DMS 273 treated with DMSO at 0.1 percent for 48 hours (cell line): Measurements from ENCODE around the gene MAPKBP1.
"Not testable (repeated sequence)": the region's sequence is repeated elsewhere in the genome, so short reads cannot be mapped to it uniquely, and the experiment has no call there.

ENCODE experiments used
- DNase-seq: peaks from one replicate; lab custom pipeline; 2025; lab: John Stamatoyannopoulos, UW

The MAPKBP1 gene

DNA sequence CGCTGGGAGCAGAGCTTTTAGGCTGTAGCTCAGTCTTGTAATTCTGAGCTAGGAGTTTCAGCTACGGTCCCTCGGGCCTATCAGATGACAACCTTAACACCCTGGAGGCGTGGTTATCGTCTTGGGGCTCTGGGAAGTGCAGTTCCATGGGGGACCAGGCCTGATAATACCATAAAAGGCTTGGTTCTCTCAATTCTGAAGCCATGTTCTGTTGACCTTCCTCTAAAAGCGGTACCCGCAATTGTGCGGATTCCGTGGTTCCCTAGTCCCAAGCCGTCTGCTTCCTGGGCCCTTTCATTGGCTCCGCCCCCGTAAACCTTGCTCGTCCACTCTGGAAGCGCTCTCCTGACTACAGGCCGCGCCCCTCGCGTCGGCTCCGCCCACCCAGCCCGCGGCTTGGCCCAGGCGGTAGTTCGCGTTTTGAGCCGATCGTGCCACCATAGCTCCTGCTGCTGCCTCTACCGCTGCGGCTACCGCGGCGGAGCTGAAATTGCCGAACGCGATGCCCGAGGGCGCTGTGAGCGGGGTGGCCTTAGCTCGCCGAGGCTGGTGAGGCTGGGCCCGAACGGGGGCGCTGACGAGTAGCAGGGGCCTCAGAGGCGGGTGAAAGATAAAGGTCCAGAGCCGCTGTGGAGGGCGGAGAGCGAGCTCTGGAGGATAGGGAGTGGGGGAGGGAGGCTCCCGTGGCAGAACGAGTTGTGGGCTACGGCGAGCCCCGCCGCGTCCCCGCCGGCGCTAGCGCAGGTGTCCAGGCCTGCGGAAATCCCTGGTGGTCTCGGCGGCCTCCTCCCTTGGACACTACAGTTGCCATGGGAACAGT is at the start of gene MAPKBP1:
Gene MAPKBP1, plus strand, starts transcription at position 423 of the 820 bp plus-strand sequence. CDS start 792 bp downstream, outside the sequence.
- DNase-seq, result peak; percentile 88

GRCh38 chr15:41727143-41727542 is 47.1 kb upstream of the MAPKBP1 start:
- no peak for DNase-seq

- DNase-seq, result not testable (repeated sequence)
Measured at GRCh38 chr15:41728061-41728460, 46.2 kb upstream of the MAPKBP1 start.

DNA sequence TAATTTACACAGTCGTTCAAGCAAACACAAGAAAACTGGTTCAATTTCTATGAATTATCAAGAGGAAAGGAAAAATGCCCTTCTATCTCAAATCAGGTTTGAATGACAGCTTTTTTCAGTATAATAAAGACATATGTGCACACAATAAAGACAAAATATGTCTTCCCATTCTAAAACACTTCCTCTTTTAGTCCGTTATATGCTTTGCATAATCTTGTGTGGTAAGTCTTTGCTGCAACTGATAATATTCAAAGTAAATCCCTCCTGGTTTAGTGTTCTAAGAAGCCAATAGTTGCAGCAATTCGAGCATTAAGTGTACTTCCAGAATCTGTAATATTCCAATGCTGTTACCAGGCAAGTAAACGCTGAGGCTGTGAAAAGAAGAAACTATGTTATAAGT is 43.7 kb upstream of the MAPKBP1 start:
- DNase-seq, result no peak

DNA sequence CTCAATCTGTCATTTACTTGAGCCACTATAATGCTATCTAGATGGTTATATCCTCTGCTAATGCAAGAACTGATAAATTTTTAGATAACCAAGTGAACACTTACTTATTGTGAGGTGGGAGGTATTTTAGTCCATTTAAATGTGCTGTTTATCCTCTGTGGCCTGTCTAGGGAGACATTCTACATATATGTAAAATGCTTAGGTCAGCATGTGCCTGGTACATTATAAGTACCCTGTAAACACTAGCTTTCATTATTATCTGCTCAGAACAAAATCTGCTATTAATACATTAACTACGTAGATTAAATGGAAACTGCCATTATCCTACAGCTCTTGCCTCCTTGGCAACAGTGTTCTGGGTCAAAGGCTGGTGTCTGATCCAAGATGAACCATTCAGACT is 41.8 kb upstream of the MAPKBP1 start:
- no peak for DNase-seq

GRCh38 chr15:41734079-41734478 is 40.2 kb upstream of the MAPKBP1 start:
- no peak for DNase-seq

GRCh38 chr15:41735046-41735445 is 39.2 kb upstream of the MAPKBP1 start:
- DNase-seq, result no peak

- not testable (repeated sequence) for DNase-seq
Measured at GRCh38 chr15:41735492-41735891, 38.8 kb upstream of the MAPKBP1 start.

DNA sequence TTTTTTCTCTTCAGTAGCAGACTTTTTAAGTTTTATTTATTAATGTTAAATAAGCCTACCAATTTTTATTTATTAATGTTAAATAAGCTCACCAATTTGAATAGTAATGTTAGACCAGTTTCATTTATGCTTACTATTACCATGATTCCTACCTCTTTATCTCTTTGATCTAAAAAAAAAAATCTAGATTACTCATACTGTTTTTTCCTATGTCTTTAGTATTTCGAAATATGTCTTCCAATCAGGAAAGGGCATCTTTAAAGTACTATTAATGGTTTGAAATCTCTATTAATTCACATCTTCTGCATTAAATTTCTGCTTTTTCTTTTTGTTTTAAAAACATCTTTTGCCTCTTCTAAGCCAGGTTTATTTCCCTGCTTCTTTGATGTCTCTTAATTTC is 27.5 kb upstream of the MAPKBP1 start:
- no peak for DNase-seq

DNA sequence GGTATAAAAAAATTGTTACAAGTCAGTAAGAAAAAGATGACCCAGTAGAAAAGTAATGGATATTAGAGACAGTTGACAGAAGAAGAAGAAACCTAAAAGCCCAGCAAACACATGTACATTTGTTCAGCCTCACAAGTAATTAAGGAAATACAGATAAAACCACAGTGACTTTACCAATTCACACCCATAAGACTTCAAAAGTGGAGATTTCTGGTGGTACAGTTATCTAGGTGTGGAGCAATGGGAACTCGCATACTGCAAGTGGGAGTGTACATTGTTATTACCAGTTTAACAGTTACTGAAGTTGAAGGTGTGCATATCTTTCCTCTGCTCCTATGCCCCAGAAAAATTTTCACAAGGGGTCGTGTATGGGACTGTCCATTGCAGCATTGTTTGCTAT is 18.1 kb upstream of the MAPKBP1 start:
- DNase-seq, result no peak

GRCh38 chr15:41772720-41773331 is 1.5 kb upstream of the MAPKBP1 start:
- no peak for DNase-seq

DNA sequence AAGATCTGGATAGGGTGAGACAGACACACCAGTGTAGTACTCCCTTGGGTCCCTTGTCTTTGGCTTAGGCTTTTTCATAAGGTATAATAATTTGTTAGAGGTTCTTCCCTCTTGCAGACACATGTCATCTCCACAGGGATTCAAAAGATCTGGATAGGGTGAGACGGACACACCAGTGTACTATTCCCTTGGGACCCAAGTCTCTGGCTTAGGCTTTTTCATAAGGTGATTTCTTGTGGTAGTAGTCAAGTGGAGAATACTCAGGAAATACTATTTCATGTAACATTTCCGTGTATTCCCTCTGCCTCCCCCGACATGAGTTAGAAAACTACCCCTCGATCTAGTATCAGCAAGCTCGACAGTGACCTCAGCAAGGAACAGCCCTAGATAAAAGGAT is 954 bp upstream of the MAPKBP1 start:
- DNase-seq, result no peak

GRCh38 chr15:41773729-41774061 is 589 bp upstream of the MAPKBP1 start:
- DNase-seq, result no peak

GRCh38 chr15:41774882-41775417 is 666 bp downstream of the MAPKBP1 start:
- DNase-seq, result no peak

DNA sequence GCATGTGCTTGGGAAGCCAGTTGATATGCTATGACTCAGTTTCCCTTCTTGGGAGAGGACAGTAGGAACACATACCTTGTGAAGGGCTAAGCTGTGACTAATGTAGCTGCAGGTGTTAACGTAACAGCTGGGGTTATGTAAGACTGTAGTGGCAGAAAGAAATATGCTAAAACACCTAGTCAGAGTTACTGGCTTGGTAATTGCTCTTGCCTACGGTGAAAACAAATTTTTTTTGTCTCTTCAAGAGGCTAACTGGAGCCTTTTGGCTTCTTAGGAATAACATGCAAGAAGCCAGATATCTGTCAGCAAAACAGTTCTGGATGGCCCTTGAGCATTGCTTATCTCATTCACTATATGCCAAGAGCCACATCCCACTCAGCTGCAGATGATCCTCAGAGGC is 1.4 kb downstream of the MAPKBP1 start:
- no peak for DNase-seq

GRCh38 chr15:41777421-41777973 is 3.2 kb downstream of the MAPKBP1 start:
- no peak for DNase-seq

DNA sequence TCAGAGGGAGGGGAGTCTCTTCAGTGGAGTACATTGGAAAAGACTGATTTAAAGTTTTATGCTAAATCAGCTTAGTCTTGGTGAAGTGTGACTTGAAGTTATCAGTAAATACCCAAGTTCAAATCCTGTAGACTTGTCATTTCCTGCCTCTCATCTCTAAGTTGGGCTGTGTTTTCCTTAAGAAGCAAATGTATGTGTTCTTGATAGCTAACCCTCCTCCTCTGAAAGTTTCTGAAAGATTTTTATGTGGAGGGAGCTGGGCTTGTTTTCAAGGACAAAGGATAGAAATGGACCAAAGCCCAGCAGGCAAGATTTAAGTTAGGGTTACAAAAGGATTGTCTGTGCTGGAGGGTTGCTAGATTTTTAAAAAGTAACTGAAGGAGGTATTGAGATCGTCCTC is 4.2 kb downstream of the MAPKBP1 start:
- DNase-seq, result no peak

- DNase-seq, result no peak
Measured at GRCh38 chr15:41779662-41780157, 5.4 kb downstream of the MAPKBP1 start.

DNA sequence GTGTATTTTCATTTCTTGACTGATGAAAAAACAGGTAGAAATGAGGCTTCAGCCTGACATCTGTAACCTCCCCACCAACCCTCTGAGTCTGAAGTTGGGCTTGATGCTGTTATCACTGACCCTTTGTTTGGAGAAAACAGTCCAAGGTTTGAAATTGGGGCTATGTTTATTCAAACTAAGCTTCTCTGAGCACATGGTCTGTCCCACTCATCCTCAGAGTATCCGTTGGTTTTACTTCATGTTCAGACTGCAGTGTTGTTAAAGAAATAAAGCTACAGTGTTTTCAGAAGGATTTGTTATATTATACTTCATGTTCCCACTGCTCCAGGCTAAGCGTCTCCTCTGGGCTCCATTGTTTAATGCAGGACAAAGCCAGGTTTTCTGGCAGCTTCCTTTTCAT is 6.0 kb downstream of the MAPKBP1 start:
- DNase-seq, result no peak

GRCh38 chr15:41780727-41781126 is 6.4 kb downstream of the MAPKBP1 start:
- DNase-seq, result no peak

DNA sequence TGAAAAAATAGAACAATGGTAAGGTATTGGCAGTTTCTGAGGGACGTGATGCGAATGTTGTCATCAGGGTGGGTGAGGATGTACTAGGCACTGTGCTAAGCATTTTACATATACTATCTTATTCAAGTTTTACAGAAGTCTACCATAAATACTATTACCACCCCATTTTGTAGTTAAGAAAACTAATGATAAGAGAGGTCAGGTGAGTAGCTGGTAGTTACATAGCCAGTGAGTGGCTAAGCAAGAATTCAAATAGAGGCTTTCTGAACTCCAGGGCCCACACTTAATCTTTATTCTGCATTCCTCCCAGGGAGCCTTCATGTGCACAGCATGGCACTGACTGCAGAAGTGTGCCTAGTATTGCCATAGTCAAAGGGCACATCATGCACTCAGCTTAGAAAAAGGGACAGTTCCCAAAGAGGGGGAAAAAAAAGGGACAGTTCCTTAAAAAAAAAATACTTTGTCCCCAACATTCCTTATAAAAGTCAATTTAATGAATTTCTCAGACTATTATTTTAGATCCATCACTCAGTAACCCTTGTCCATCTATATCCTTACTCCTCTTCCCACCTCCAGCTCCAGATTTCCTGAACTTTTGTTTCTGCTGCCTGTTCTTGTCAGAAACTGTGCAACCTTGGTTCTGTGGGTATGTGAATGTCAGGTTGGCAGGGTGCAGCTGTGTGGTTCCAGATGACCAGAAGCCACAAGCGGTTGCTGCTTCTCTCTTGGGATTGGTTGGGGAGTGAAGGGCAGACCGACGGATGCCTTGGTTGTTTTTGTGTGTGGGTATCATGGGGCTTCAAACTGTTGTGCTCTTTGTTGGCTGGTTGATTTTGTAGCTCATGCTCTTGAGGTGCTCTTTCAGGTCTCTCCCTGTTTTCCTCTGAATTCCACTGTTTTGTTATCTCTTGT is 8.3 kb downstream of the MAPKBP1 start:
- no peak for DNase-seq

GRCh38 chr15:41783296-41783695 is 9.0 kb downstream of the MAPKBP1 start:
- no peak for DNase-seq
